Measurements from ENCODE around the gene LIN7C. TPM values are rescaled to one million over a fixed set of nuclear protein-coding genes. Genes with fewer than 3 reads are reported as not detected.

LIN7C gene
- total RNA-seq, 3 donors from 2014 or later (not counting 1 experiment from before 2014, with no cell fraction given): 16.4 to 25.3 (median 22.5) TPM

DNA sequence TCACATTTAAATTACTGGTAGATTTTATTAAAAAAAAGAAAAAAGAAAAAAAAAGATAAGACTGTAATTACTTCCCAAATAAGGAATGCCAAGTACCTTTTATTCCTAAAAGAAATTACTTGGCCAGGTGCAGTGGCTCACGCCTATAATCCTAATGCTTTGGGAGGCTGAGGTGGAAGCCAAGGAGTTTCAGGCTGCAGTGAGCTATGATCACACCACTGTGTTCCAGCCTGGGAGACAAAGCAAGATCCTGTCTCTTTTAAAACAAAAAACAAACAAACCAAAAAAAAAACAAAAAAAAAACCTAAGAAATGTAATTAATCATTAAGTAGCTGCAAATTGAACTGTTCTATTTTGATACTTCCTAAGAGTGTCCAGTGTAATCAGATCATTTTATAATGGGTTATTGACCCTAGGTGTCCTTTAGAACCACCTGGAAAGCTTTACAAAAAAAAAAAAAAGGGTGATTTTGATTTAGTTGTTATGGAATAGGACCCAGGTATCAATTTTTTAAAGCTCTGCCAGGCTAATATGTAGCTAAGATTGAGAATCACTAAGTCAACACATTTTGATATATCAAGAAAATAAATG, 10.8 kb downstream of the LIN7C start:
- ATAC-seq (no peak), DNase-seq (no peak)
- Histone ChIP-seq H3K4me3 (ENCODE audit: low read length) (no peak overlapping the region), H3K27ac (ENCODE audit: low read length) (no peak overlapping the region), H3K27me3 (ENCODE audit: control insufficient read depth, insufficient read depth, low read length) (no peaks in the 10 kb centered on the region), H3K9me3 (ENCODE audit: control insufficient read depth, insufficient read depth, low read length) (no peaks in the 10 kb centered on the region), H3K36me3 (ENCODE audit: control insufficient read depth, insufficient read depth, low read length) (peaks cover 56% of the 10 kb centered on the region), H3K4me1 (ENCODE audit: control insufficient read depth, insufficient read depth, low read length) (no peaks in the 10 kb centered on the region)
- peaks cover 0 to 5% of the 10 kb centered on the region in 2 donors for H3K4me1 Mint-ChIP-seq
- no peak overlapping the region for H3K27ac Mint-ChIP-seq
- WGBS (ENCODE audit: insufficient coverage): 88% methylated on average over 1 of the region's 1 CpG
- H3K4me3 Mint-ChIP-seq: no peak overlapping the region
- TF ChIP-seq, protein P1, sequence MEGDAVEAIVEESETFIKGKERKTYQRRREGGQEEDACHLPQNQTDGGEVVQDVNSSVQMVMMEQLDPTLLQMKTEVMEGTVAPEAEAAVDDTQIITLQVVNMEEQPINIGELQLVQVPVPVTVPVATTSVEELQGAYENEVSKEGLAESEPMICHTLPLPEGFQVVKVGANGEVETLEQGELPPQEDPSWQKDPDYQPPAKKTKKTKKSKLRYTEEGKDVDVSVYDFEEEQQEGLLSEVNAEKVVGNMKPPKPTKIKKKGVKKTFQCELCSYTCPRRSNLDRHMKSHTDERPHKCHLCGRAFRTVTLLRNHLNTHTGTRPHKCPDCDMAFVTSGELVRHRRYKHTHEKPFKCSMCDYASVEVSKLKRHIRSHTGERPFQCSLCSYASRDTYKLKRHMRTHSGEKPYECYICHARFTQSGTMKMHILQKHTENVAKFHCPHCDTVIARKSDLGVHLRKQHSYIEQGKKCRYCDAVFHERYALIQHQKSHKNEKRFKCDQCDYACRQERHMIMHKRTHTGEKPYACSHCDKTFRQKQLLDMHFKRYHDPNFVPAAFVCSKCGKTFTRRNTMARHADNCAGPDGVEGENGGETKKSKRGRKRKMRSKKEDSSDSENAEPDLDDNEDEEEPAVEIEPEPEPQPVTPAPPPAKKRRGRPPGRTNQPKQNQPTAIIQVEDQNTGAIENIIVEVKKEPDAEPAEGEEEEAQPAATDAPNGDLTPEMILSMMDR (IDR thresholded peaks at IDR 0.05): no peak
- H3K27me3 Mint-ChIP-seq (ENCODE audit: low read depth in 2 of 2): no peaks in the 10 kb centered on the region
- no peaks in the 10 kb centered on the region for H3K9me3 Mint-ChIP-seq
- intact Hi-C loops (cut with micrococcal nuclease): no loop called here
- no peaks in the 10 kb centered on the region for H3K36me3 Mint-ChIP-seq

DNA sequence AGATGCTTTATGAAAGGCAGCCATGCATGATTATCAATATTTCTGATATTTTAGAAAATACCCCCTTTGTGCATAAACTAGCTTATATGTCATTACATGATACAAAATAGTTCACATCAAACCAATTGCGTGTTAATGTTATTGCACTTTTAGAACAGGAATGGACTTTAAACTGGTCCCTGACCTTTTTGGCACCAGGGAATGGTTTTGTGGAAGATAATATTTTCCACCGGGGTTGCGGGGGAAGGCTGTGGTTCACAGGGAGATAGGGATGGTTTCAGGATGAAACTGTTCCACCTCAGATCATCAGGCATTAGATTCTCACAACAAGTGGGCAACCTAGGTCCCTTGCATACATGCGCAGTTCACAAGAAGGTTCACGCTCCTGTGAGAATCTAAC, 17.5 kb downstream of the LIN7C start:
- no peak overlapping the region for H3K27ac ChIP-seq (ENCODE audit: low read length)
- 94% methylated on average over 5 of the region's 5 CpGs for WGBS (ENCODE audit: insufficient coverage)
- Mint-ChIP-seq H3K9me3 (no peaks in the 10 kb centered on the region), H3K27me3 (ENCODE audit: low read depth in 2 of 2) (no peaks in the 10 kb centered on the region), H3K4me3 (no peak overlapping the region), H3K4me1 (no peaks in the 10 kb centered on the region), H3K27ac (no peak overlapping the region), H3K36me3 (no peaks in the 10 kb centered on the region)
- H3K4me1 ChIP-seq (ENCODE audit: control insufficient read depth, insufficient read depth, low read length): no peaks in the 10 kb centered on the region
- DNase-seq (no peak), ATAC-seq (no peak)
- no peaks in the 10 kb centered on the region for H3K27me3 ChIP-seq (ENCODE audit: control insufficient read depth, insufficient read depth, low read length)
- intact Hi-C loops (cut with micrococcal nuclease): no loop called here
- H3K36me3 ChIP-seq (ENCODE audit: control insufficient read depth, insufficient read depth, low read length): peaks cover 14% of the 10 kb centered on the region
- no peak overlapping the region for H3K4me3 ChIP-seq (ENCODE audit: low read length)
- no peaks in the 10 kb centered on the region for H3K9me3 ChIP-seq (ENCODE audit: control insufficient read depth, insufficient read depth, low read length)
- TF ChIP-seq, protein P1 (IDR thresholded peaks at IDR 0.05): no peak

DNA sequence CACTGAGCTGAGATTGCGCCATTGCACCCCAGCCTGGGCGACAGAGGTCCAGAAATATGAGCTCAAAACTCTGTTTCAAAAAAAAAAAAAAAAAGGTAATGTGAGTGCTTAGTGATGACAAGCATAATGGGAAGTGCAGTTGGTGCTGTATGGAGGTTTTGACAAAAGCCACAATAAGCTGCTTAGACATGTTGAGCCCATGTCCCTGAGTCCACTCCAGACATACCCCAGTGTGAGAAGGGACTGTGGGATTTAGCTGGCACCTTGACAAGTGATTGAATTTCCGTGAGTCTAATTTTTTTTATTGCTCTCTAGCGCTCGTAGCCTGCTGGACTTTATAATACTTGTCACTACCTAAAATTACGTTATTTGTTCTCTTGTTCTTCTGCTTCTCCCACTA, 18.9 kb downstream of the LIN7C start:
- Histone ChIP-seq H3K9me3 (ENCODE audit: control insufficient read depth, insufficient read depth, low read length) (no peaks in the 10 kb centered on the region), H3K36me3 (ENCODE audit: control insufficient read depth, insufficient read depth, low read length) (peaks cover 13% of the 10 kb centered on the region), H3K27ac (ENCODE audit: low read length) (no peak overlapping the region), H3K4me3 (ENCODE audit: low read length) (no peak overlapping the region), H3K27me3 (ENCODE audit: control insufficient read depth, insufficient read depth, low read length) (no peaks in the 10 kb centered on the region), H3K4me1 (ENCODE audit: control insufficient read depth, insufficient read depth, low read length) (no peaks in the 10 kb centered on the region)
- no peak overlapping the region for H3K4me3 Mint-ChIP-seq
- H3K27me3 Mint-ChIP-seq (ENCODE audit: low read depth in 2 of 2): no peaks in the 10 kb centered on the region
- TF ChIP-seq, protein P1 (IDR thresholded peaks at IDR 0.05): no peak
- H3K27ac Mint-ChIP-seq: no peak overlapping the region
- intact Hi-C loops (cut with micrococcal nuclease): loop anchor here (2.0 kb wide), 1 partner anchor 1203 kb away; no protein-coding TSS in a partner anchor
- H3K9me3 Mint-ChIP-seq: no peaks in the 10 kb centered on the region
- no peaks in the 10 kb centered on the region for H3K36me3 Mint-ChIP-seq
- WGBS (ENCODE audit: insufficient coverage): 97% methylated on average over 6 of the region's 6 CpGs
- H3K4me1 Mint-ChIP-seq: no peaks in the 10 kb centered on the region
- DNase-seq (no peak), ATAC-seq (no peak)
